CD14-positive monocyte (primary cell): ENCODE results near the gene ALDH1A3. TPM values are rescaled to one million over a fixed set of nuclear protein-coding genes. Genes with fewer than 3 reads are reported as not detected.

Experiments
- DNase-seq, 3 donors: peaks; one replicate each; pipeline ENCODE4 v3.0.0-alpha.2; 2011 to 2022
- H2AFZ ChIP-seq: 2 replicates; pipeline ENCODE4 v1.6.0; 2012; ENCODE audit warnings: mild to moderate bottlenecking, low read depth, low read length, inconsistent platforms; ENCODE audit not compliant: insufficient read depth, poor library complexity, severe bottlenecking
- H3K27ac ChIP-seq, 2 donors: 1 replicate in 1 of 2; 2 replicates in 1 of 2; pipeline ENCODE4 v1.5.1; 2012 to 2013; ENCODE audit warnings: low read length in 2 of 2, control low read depth in 1 of 2, inconsistent platforms in 1 of 2, low read depth in 1 of 2, mild to moderate bottlenecking in 1 of 2
- H3K27me3 ChIP-seq, 2 donors: one replicate each; pipeline versions ENCODE4 v1.6.0 to v1.6.1; 2011 to 2013; ENCODE audit warnings: low read length in 2 of 2; ENCODE audit not compliant: control insufficient read depth in 2 of 2, insufficient read depth in 2 of 2
- H3K36me3 ChIP-seq, 2 donors: replicated peaks in 1 of 2; 1 replicate in 1 of 2; 2 replicates in 1 of 2; pipeline versions ENCODE4 v1.5.1 to v1.6.1; 2012 to 2013; ENCODE audit warnings: low read length in 2 of 2, control low read depth in 1 of 2, inconsistent platforms in 1 of 2, mild to moderate bottlenecking in 1 of 2; ENCODE audit not compliant: insufficient read depth in 2 of 2, control insufficient read depth in 1 of 2
- H3K4me1 ChIP-seq, 2 donors: 1 replicate in 1 of 2; 2 replicates in 1 of 2; pipeline versions ENCODE4 v1.5.1 to v1.6.1; 2012 to 2013; ENCODE audit warnings: low read length in 2 of 2, control low read depth in 1 of 2, inconsistent platforms in 1 of 2, mild to moderate bottlenecking in 1 of 2, moderate library complexity in 1 of 2; ENCODE audit not compliant: insufficient read depth in 2 of 2, control insufficient read depth in 1 of 2
- H3K4me2 ChIP-seq: replicated peaks from 2 replicates; pipeline ENCODE3; 2012; ENCODE audit warnings: low read length, moderate library complexity, mild to moderate bottlenecking; ENCODE audit not compliant: poor library complexity, severe bottlenecking; ENCODE audit errors: extremely low read depth
- H3K4me3 ChIP-seq, 3 experiments: fragments of 200-600 bp in 1 of 3; sonication (generic) in 1 of 3; replicated peaks in 1 of 3; 1 replicate in 2 of 3; 2 replicates in 1 of 3; pipeline ENCODE4 v1.5.1; 2011 to 2013; ENCODE audit warnings: low read length in 3 of 3, mild to moderate bottlenecking in 3 of 3, control low read depth in 2 of 3, low read depth in 2 of 3, inconsistent platforms in 1 of 3, moderate library complexity in 1 of 3
- H3K79me2 ChIP-seq: 2 replicates; pipeline ENCODE4 v1.6.0; 2012; ENCODE audit warnings: mild to moderate bottlenecking, control low read depth, inconsistent platforms, low read length, moderate library complexity; ENCODE audit not compliant: insufficient read depth
- H3K9ac ChIP-seq: 2 replicates; pipeline ENCODE4 v1.6.0; 2017; ENCODE audit warnings: low read length, mild to moderate bottlenecking; ENCODE audit not compliant: insufficient read depth, poor library complexity, severe bottlenecking
- H3K9me3 ChIP-seq, 2 donors: replicated peaks in 1 of 2; 1 replicate in 1 of 2; 2 replicates in 1 of 2; pipeline versions ENCODE4 v1.5.1 to v1.6.1; 2012 to 2013; ENCODE audit warnings: low read length in 2 of 2, control low read depth in 1 of 2; ENCODE audit not compliant: control insufficient read depth in 1 of 2, insufficient read depth in 1 of 2
- H4K20me1 ChIP-seq: 2 replicates; pipeline ENCODE4 v1.6.0; 2012; ENCODE audit warnings: mild to moderate bottlenecking, low read length, control low read depth, moderate library complexity; ENCODE audit not compliant: insufficient read depth
- H3K27ac Mint-ChIP-seq, 7 donors: one replicate each; pipeline ENCODE4 v1.8.0; 2020; ENCODE audit warnings: mild to moderate bottlenecking in 7 of 7, mixed read lengths in 7 of 7, moderate library complexity in 6 of 7, inconsistent platforms in 2 of 7
- H3K27me3 Mint-ChIP-seq, 3 donors: one replicate each; pipeline ENCODE4 v1.8.0; 2021 to 2022; ENCODE audit warnings: low read depth in 3 of 3, mild to moderate bottlenecking in 3 of 3, mixed read lengths in 3 of 3, moderate library complexity in 3 of 3, inconsistent platforms in 1 of 3
- H3K36me3 Mint-ChIP-seq, 2 donors: one replicate each; pipeline ENCODE4 v1.8.0; 2020; ENCODE audit warnings: mixed read lengths in 2 of 2, inconsistent platforms in 1 of 2, mild to moderate bottlenecking in 1 of 2
- H3K4me1 Mint-ChIP-seq: one replicate; pipeline ENCODE4 v1.8.0; 2020; ENCODE audit warnings: mild to moderate bottlenecking, mixed read lengths
- H3K4me3 Mint-ChIP-seq, 2 donors: one replicate each; pipeline ENCODE4 v1.8.0; 2020; ENCODE audit warnings: mild to moderate bottlenecking in 2 of 2, mixed read lengths in 2 of 2, moderate library complexity in 1 of 2
- H3K9me3 Mint-ChIP-seq, 7 donors: one replicate each; pipeline ENCODE4 v1.8.0; 2020 to 2022; ENCODE audit warnings: mixed read lengths in 7 of 7, mild to moderate bottlenecking in 6 of 7, moderate library complexity in 6 of 7, inconsistent platforms in 2 of 7
- WGBS: methylation state at CpG from one replicate; pipeline ENCODE4 v1.1.5; 2013; ENCODE audit warnings: missing lambda C conversion rate; ENCODE audit not compliant: insufficient coverage; 5-methylcytosine and 5-hydroxymethylcytosine counted together
- intact Hi-C, 2 donors: fragments of 100-400 bp; cut with micrococcal nuclease; formaldehyde crosslinking; loops; one replicate each; pipeline versions ENCODE4 v1.15.0 to v1.15.1; 2023
- polyA plus RNA-seq, 3 donors: library from polyadenylated mRNA; depleted of rRNA in 1 of 3; unstranded in 2 of 3; stranded (reverse) in 1 of 3; fragments of 300-500 nt in 2 of 3; fragments of >200 nt in 1 of 3; fragmentation: Illumina TruSeq in 2 of 3; gene quantifications; 1 replicate in 2 of 3; 2 replicates in 1 of 3; pipeline ENCODE4 v1.2.3, GENCODE V29; 2012 to 2021
- TF ChIP-seq, protein P1 (sequence below): fragments of 200-600 bp; IDR thresholded peaks from one replicate; pipeline ENCODE4 v1.8.0; 2022; ENCODE audit warnings: antibody characterized with exemption, mild to moderate bottlenecking

ALDH1A3 gene
- polyA plus RNA-seq, 3 donors, result not detected

DNA sequence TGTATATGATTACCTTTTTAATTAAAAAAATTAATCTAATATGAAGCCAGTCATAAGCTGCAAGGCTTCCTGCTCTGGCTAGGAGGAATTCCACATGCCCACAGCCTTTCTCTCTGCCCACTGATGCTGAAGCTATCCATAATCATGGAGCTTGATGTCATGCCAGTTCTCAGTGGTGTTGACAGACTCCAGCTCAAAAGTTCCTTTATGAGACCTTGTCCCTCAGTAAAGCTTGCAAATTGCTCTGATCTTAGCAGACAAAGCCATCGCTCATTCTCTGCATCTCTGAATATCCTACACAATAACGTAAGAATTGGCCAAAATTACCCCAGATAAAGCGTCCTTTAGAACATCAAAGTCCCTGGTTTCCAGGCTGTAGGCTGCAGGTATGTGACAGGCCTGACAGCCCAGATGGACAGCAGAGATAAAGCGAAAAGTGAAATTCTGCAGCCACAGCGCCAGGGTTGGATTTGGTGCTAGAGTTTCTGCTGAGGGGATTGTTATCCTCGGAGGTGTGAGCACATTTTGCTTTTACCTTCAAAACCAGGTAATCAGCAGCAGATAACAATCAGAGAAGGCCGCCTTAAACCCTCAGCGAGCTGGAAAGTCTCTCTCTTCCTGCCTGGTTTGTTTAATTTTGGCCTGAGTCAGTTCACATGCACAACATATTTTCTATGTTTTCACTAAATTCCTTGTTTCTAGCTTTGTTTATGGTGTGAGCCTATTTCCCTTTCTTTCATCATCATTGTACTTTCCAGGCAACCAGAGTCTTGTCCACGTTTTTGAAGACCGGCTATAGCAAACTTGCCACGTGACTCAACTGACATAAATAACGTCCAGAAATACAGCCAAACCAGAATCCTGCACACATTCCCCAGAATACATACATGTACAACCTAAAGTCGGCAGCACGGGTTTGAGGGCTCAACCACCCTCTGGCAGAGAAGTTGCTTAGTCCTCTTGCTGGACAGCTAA, 36.6 kb upstream of the ALDH1A3 start:
- Histone ChIP-seq H3K4me1 (no peaks in the 10 kb centered on the region), H2AFZ (peak overlapping the region; percentile 32), H4K20me1 (no peaks in the 10 kb centered on the region), H3K79me2 (no peaks in the 10 kb centered on the region), H3K4me2 (no peak overlapping the region), H3K4me3 (no peak overlapping the region), H3K9me3 (no peaks in the 10 kb centered on the region), H3K27ac (no peak overlapping the region), H3K9ac (no peak overlapping the region), H3K36me3 (no peaks in the 10 kb centered on the region), H3K27me3 (no peaks in the 10 kb centered on the region)
- H3K27ac Mint-ChIP-seq, result no peak overlapping the region
- no peak overlapping the region for H3K4me3 Mint-ChIP-seq
- H3K27me3 Mint-ChIP-seq, result peaks cover 5 to 8% (median 7%) of the 10 kb centered on the region in 3 donors
- H3K36me3 Mint-ChIP-seq, result no peaks in the 10 kb centered on the region
- peaks cover 0 to 2% (median 0%) of the 10 kb centered on the region in 7 donors for H3K9me3 Mint-ChIP-seq
- TF ChIP-seq, protein P1, sequence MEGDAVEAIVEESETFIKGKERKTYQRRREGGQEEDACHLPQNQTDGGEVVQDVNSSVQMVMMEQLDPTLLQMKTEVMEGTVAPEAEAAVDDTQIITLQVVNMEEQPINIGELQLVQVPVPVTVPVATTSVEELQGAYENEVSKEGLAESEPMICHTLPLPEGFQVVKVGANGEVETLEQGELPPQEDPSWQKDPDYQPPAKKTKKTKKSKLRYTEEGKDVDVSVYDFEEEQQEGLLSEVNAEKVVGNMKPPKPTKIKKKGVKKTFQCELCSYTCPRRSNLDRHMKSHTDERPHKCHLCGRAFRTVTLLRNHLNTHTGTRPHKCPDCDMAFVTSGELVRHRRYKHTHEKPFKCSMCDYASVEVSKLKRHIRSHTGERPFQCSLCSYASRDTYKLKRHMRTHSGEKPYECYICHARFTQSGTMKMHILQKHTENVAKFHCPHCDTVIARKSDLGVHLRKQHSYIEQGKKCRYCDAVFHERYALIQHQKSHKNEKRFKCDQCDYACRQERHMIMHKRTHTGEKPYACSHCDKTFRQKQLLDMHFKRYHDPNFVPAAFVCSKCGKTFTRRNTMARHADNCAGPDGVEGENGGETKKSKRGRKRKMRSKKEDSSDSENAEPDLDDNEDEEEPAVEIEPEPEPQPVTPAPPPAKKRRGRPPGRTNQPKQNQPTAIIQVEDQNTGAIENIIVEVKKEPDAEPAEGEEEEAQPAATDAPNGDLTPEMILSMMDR, result no peak
- WGBS, result 93% methylated on average over 5 of the region's 14 CpGs
- no peaks in the 10 kb centered on the region for H3K4me1 Mint-ChIP-seq
- intact Hi-C loops, result no loop called here
- DNase-seq, result no peak

DNA sequence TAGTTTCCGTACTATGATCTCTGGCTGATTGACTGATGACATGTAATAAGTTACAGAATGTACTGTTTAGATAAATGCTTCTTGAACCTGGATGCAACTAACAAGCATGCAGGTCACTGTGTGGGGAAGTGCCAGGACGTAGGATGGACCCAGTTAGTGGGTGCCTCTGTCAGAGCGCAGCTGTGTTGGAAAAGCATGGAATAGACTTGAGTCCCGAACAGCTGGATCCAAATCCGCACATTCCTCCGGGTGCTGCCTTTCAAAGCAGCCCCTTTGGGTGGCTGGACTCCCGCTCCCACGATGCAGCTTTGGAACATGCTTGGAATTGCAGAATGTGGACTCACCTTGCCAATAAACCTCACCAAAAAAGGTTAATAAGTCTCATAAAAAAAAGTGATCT, 35.5 kb upstream of the ALDH1A3 start:
- TF ChIP-seq, protein P1, result no peak
- no peaks in the 10 kb centered on the region for H3K36me3 Mint-ChIP-seq
- Histone ChIP-seq H3K36me3 (no peaks in the 10 kb centered on the region), H2AFZ (no peak overlapping the region), H3K27me3 (no peaks in the 10 kb centered on the region), H3K9ac (no peak overlapping the region), H3K9me3 (no peaks in the 10 kb centered on the region), H3K4me2 (no peak overlapping the region), H3K27ac (no peak overlapping the region), H3K4me3 (no peak overlapping the region), H3K4me1 (peaks cover 0 to 2% of the 10 kb centered on the region in 2 donors), H3K79me2 (no peaks in the 10 kb centered on the region), H4K20me1 (no peaks in the 10 kb centered on the region)
- no peak overlapping the region for H3K4me3 Mint-ChIP-seq
- intact Hi-C loops, result no loop called here
- peaks cover 7% of the 10 kb centered on the region for H3K4me1 Mint-ChIP-seq
- DNase-seq, result no peak
- H3K27me3 Mint-ChIP-seq, result peaks cover 5 to 16% (median 14%) of the 10 kb centered on the region in 3 donors
- WGBS, result 86% methylated on average over 5 of the region's 8 CpGs
- H3K9me3 Mint-ChIP-seq, result peaks cover 0 to 3% (median 0%) of the 10 kb centered on the region in 7 donors
- no peak overlapping the region for H3K27ac Mint-ChIP-seq
